Hematopoietic multipotent progenitor cell treated with erythropoietin and hydrocortisone succinate and interleukin-3 and kit ligand, for 4 days (in vitro differentiated cells): Measurements from ENCODE around the gene TSC22D2.

ENCODE experiments used
- DNase-seq: peaks from one replicate; pipeline ENCODE4 v3.0.0-alpha.2; 2015

TSC22D2 gene

GRCh38 chr3:150412561-150413231 is 4.6 kb downstream of the TSC22D2 start:
- DNase-seq = peak; percentile 59

- peak; percentile 41 for DNase-seq
Measured at GRCh38 chr3:150414258-150414657, 6.2 kb downstream of the TSC22D2 start.

DNA sequence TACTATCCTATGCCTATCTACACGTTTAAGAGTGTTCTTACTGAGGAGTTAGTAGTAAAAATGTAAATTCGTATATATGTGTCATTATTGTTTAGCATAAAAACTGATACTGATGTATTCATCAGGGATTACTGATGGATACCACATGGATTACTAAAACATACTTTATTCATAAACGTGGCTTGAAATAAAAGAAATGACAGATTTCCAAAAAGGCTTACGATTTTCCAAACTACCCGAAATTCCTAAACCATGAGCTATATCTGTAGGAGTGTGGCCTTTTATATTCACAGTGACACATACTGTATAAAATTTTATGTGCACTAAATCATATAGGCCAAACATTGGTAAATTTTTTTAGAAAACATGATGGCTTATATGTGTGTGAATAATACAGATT is 6.9 kb downstream of the TSC22D2 start:
- no peak for DNase-seq

- no peak for DNase-seq
Measured at GRCh38 chr3:150419076-150419868, 11.2 kb downstream of the TSC22D2 start.

DNA sequence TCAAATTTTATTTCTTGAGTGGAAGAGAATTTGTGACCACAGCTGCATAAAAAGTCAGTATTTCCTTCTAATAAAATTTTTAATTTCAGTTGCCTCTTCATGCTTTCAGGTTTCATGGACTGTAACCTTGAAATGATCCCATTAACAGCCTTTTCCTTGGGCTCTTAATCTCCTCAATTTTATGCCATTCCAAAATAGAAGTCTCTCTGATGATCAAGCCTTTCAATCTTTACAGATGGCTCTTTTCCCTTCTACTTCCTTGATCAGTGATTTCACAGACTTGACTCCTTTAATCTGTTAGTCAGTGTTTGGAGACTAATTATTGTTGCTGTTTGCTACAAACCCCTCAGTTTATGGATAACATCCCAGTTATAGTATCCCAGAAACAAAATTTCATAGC is 11.9 kb downstream of the TSC22D2 start:
- DNase-seq = no peak

- DNase-seq = no peak
Measured at GRCh38 chr3:150421256-150421655, 13.2 kb downstream of the TSC22D2 start.

DNA sequence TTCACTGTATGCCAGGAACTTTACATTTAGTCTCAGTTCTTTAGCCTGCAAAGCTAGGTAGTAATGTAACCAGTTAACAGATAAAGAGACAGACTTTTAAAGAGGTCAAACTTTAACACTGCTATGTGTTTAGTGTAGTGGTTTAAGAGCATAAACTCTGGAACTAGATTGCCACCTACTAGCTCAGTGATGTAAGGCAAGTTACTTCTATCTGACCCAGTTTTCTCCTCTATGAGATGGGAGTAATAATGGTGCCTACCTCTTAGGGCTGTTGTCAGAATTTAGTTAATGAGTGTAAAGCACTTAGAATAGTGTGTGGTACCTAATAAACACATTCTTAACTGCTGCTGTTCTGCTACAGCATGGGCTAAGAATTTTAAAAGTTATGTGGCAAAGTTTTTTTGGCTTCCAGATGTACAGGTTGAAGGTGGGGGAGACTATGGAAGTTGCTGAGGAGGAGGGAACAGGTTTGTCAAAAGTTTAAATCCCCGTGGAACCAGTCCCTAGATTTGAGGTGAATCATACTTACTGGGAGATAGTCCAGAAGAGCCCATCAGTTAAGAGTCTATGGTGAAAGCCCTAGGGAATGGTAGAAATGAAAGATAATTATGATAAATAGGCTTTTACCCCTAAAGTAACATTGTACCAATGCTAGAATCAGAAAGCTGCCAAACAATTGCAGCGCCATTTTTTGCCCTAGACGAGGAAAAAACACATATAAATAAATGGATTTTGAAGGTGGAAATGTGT is 13.9 kb downstream of the TSC22D2 start:
- DNase-seq = no peak

GRCh38 chr3:150422907-150423306 is 14.8 kb downstream of the TSC22D2 start:
- no peak for DNase-seq

DNA sequence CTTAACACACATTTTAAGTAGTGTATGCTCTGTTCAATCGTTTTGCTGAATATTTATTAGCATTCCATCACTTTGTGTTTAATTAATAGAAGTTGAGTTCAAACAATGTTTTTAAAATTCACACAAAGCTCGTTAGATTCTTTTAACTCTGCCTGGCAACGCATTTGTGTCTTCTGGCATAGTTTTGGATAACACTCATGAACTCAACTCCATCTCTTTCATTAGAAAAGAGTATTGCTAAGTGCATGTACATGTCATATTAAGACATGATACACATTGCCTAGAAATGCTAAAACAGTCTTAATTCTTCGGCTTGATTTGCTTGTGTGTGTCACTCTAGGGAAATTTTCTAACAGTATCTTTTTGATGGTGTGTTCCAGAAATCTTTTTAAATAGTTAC is 15.7 kb downstream of the TSC22D2 start:
- no peak for DNase-seq

GRCh38 chr3:150426292-150426691 is 18.2 kb downstream of the TSC22D2 start:
- no peak for DNase-seq

- no peak for DNase-seq
Measured at GRCh38 chr3:150428562-150428961, 20.5 kb downstream of the TSC22D2 start.

DNA sequence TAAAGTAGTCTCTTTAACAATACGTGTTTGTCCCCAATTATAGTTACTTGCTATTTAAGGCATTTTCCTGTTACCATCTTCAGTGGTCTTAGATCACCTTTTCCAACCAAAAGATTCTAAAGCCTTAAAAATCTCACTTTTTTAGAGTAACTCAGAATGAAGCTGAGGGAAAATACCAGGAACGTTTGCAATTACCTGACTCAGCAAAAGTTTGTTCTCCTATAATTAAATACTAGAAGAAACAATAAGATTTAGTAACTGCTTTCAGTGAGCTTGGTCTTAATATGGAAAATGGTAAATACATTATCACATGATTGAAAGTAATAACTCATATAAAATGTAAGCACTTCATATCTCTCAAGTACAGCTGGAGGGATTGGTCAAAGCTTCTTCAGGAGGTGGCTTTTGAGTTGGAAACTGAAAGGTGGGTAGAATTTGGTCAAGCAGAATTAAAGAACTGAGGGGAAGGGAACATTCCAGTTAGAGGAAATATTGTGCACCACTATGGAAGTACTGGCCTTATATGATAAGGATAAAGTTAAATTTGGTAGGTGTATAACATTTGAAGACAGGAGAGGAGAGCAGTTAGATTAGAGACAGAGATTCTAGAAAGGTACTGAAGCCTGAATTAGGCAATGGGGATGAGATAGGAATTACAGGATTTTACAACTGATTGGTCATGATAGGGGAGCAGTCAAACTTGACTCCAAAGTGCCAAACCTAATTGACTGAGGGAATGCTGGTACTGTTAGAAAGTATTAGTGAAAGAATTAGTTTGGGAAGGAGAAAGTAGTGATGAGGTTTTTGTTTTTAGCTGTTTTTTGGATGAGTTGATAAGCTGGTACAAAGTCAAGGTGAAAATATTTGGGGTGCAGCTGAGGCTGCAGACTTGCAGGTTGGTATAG is 21.9 kb downstream of the TSC22D2 start:
- DNase-seq = peak; percentile 58

DNA sequence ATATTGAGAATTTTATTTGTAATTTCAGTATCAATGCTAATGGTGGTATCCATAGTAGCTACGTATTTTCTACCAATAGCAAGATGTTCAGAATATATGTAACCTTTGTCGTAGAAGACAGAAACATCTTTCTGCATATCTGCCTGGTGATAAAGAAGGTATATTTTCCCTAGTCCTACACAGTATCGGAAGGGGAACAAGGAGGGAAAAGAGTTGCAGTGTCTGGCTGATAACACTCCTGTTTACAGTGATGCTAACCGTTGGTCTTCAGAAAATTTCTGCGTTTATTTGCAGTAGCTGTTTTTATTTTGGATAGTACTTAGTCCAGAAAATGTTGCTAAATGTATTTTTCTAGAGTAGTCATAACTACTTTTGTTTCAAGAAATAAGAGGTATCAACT is 25.2 kb downstream of the TSC22D2 start:
- DNase-seq = no peak

DNA sequence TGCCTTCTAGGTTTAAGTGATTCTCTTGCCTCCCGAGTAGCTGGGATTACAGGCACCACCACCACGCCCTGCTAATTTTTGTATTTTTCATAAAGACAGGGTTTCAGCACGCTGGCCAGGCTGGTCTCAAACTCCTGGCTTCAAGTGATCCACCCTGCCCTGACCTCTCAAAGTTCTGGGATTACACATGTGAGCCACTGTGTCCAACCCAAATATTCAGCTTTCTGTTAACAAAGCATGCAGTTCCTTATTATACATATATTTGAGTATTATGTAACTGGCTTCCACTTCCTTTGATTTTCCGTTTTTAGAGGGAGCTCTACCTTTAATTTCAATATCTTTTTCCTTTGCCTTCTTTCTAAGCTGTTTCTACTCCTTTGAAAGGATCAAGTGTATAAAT is 26.1 kb downstream of the TSC22D2 start:
- DNase-seq = no peak

GRCh38 chr3:150436161-150436560 is 28.1 kb downstream of the TSC22D2 start:
- no peak for DNase-seq

GRCh38 chr3:150439657-150440056 is 31.6 kb downstream of the TSC22D2 start:
- no peak for DNase-seq

DNA sequence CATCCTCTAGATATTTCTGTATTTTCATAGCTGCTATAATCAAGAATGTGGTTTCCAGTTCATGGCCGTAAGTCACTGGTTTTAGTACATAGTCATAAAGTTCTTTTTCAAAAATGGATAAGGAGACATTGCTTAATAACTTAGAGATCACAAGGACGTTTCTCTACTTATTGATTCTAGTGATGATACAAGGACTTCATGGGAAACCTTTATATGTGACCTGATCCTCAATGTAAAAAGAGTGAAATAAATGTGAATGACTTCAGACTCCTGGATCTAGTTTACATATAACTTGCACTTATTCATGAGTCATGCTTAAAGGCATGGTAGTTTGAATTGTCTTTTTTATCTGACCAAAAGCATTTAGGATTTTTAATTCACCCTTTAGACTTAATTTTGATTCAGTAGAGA is 35.2 kb downstream of the TSC22D2 start:
- no peak for DNase-seq

GRCh38 chr3:150444371-150444770 is 36.3 kb downstream of the TSC22D2 start:
- DNase-seq = no peak

GRCh38 chr3:150446470-150446977 is 38.4 kb downstream of the TSC22D2 start:
- DNase-seq = no peak

GRCh38 chr3:150447084-150447483 is 39.0 kb downstream of the TSC22D2 start:
- no peak for DNase-seq

- no peak for DNase-seq
Measured at GRCh38 chr3:150447631-150448465, 39.8 kb downstream of the TSC22D2 start.
